ENCODE results near the gene TGM4.

DNA sequence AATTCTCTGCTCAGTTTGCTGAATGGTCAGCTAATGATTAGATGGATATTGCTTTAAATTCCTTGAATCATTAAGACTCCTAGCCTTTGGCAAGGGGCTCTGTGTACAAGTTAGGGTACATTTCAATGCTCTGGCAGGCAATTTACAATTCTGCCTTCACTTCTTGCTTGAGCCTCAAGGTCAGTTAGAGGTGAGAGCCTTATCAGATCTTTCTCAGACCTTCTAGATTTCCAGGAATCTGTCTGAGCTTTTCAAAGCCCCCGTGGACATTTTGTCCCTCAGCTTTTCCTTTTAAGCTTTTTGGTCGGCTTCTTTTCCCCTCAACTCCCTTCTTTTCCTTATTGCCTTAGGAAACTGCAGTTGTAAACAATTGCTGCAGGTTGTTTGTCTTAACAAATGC is 34.7 kb downstream of the TGM4 start:
- TF ChIP-seq, protein P1, sequence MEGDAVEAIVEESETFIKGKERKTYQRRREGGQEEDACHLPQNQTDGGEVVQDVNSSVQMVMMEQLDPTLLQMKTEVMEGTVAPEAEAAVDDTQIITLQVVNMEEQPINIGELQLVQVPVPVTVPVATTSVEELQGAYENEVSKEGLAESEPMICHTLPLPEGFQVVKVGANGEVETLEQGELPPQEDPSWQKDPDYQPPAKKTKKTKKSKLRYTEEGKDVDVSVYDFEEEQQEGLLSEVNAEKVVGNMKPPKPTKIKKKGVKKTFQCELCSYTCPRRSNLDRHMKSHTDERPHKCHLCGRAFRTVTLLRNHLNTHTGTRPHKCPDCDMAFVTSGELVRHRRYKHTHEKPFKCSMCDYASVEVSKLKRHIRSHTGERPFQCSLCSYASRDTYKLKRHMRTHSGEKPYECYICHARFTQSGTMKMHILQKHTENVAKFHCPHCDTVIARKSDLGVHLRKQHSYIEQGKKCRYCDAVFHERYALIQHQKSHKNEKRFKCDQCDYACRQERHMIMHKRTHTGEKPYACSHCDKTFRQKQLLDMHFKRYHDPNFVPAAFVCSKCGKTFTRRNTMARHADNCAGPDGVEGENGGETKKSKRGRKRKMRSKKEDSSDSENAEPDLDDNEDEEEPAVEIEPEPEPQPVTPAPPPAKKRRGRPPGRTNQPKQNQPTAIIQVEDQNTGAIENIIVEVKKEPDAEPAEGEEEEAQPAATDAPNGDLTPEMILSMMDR (tag by site-specific recombination; IDR thresholded peaks at IDR 0.05): no peak
- TF ChIP-seq ZNF114 (tag by site-specific recombination; IDR thresholded peaks at IDR 0.05): no peak
- TF ChIP-seq ZNF274 (IDR thresholded peaks at IDR 0.05; ENCODE audit: low read length): no peak
- no peak for TF ChIP-seq ZNF274 (tag by site-specific recombination; IDR thresholded peaks at IDR 0.05; ENCODE audit: borderline replicate concordance)
- no peak for TF ChIP-seq TCF7L2 (IDR thresholded peaks at IDR 0.05; ENCODE audit: borderline replicate concordance, low read depth, low read length)
- no peak for TF ChIP-seq ATF2 (tag by site-specific recombination; IDR thresholded peaks at IDR 0.05; ENCODE audit: low read depth)
- TF ChIP-seq ZNF48 (tag by site-specific recombination; IDR thresholded peaks at IDR 0.05): no peak
- no peak for TF ChIP-seq ZNF658 (tag by site-specific recombination; IDR thresholded peaks at IDR 0.05)
- TF ChIP-seq, protein P2, sequence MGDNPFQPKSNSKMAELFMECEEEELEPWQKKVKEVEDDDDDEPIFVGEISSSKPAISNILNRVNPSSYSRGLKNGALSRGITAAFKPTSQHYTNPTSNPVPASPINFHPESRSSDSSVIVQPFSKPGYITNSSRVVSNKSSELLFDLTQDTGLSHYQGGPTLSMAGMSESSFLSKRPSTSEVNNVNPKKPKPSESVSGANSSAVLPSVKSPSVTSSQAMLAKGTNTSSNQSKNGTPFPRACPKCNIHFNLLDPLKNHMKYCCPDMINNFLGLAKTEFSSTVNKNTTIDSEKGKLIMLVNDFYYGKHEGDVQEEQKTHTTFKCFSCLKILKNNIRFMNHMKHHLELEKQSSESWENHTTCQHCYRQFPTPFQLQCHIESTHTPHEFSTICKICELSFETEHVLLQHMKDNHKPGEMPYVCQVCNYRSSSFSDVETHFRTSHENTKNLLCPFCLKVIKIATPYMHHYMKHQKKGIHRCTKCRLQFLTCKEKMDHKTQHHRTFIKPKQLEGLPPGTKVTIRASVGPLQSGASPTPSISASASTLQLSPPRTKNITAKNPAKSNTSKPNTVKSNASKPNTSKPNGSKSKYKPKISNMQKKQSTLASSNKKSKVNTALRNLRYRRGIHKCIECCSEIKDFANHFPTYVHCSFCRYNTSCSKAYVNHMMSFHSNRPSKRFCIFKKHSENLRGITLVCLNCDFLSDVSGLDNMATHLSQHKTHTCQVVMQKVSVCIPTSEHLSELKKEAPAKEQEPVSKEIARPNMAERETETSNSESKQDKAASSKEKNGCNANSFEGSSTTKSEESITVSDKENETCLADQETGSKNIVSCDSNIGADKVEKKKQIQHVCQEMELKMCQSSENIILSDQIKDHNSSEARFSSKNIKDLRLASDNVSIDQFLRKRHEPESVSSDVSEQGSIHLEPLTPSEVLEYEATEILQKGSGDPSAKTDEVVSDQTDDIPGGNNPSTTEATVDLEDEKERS (tag by site-specific recombination; IDR thresholded peaks at IDR 0.05): no peak
- TF ChIP-seq ZNF426 (tag by site-specific recombination; IDR thresholded peaks at IDR 0.05): no peak
- TF ChIP-seq ZNF76 (tag by site-specific recombination; IDR thresholded peaks at IDR 0.05; ENCODE audit: borderline replicate concordance, low read depth): no peak
- no peak for TF ChIP-seq ZNF785 (tag by site-specific recombination; IDR thresholded peaks at IDR 0.05)
- TF ChIP-seq, protein P3, sequence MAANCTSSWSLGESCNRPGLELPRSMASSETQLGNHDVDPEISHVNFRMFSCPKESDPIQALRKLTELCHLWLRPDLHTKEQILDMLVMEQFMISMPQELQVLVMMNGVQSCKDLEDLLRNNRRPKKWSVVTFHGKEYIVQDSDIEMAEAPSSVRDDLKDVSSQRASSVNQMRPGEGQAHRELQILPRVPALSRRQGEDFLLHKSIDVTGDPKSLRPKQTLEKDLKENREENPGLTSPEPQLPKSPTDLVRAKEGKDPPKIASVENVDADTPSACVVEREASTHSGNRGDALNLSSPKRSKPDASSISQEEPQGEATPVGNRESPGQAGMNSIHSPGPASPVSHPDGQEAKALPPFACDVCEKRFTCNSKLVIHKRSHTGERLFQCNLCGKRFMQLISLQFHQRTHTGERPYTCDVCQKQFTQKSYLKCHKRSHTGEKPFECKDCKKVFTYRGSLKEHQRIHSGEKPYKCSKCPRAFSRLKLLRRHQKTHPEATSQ (tag by site-specific recombination; IDR thresholded peaks at IDR 0.05): no peak
- TF ChIP-seq, protein P4, sequence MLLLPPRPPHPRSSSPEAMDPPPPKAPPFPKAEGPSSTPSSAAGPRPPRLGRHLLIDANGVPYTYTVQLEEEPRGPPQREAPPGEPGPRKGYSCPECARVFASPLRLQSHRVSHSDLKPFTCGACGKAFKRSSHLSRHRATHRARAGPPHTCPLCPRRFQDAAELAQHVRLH (tag by site-specific recombination; IDR thresholded peaks at IDR 0.05): no peak
- no peak for TF ChIP-seq ZNF10 (tag by site-specific recombination; IDR thresholded peaks at IDR 0.05)

Data from HEK293 (cell line).